MM.1S (cell line): ENCODE measurements around the gene TTC39C.

Experiments
- CTCF ChIP-seq: fragments of 300-600 bp; sonication (generic); IDR thresholded peaks from 2 replicates; pipeline ENCODE4 v1.5.1; 2016; ENCODE audit warnings: antibody characterized with exemption, low read length, mixed read lengths
- EZH2phosphoT487 ChIP-seq: fragments of 300-600 bp; sonication (generic); IDR thresholded peaks from 2 replicates; pipeline ENCODE4 v1.6.1; 2018; ENCODE audit warnings: antibody characterized with exemption, low read length

DNA sequence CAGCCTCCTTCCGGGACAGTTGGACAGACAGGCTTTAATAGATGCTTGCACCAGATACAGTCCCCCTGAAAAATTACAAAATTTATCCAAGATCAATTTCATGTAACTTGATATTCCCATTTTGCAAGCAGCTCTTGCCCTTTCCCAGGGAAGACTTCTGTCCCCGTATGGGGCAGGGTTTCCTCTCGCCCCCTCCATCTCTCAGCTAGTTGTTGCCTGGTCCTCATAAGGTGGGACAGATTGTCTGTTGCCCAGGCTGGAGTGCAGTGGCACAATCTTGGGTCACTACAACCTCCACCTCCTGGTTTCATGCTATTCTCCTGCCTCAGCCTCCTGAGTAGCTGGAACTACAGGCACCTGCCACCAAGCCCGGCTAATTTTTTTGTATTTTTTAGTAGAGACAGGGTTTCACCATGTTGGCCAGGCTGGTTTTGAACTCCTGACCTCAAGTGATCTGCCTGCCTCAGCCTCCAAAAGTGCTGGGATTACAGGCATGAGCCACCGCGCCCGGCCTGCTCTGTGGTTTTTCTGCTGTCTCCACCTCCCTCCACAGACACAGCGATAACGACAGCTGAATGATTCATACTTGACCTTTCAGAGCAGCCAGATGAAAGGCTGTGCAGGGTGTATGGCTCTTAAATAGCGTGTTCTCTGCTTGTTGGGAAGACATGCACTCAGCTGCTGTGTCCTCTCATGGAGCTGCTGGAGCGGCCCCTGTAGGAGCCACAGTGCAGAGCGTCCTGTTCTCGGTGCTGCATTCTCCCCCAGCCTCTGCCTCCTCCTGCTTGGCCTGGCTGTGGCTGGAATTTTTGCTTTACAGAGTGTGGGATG lies 61.4 kb downstream of the TTC39C start:
- TF ChIP-seq EZH2phosphoT487: no peak
- no peak for TF ChIP-seq CTCF
